Medulla oblongata (tissue), 1 donor: Measurements from ENCODE around the gene PRELID2.
A peak's percentile ranks its signal among the peaks of the same experiment; 100 is the strongest.
"Not testable (repeated sequence)": the region's sequence is repeated elsewhere in the genome, so short reads cannot be mapped to it uniquely, and the experiment has no call there.

Source experiments
- DNase-seq: peaks from one replicate; pipeline ENCODE4 v3.0.0-alpha.2; 2015; ENCODE audit errors: extremely low spot score

PRELID2 gene

GRCh38 chr5:145840458-145841132 lies 5.5 kb upstream of the PRELID2 start:
- no peak for DNase-seq

DNA sequence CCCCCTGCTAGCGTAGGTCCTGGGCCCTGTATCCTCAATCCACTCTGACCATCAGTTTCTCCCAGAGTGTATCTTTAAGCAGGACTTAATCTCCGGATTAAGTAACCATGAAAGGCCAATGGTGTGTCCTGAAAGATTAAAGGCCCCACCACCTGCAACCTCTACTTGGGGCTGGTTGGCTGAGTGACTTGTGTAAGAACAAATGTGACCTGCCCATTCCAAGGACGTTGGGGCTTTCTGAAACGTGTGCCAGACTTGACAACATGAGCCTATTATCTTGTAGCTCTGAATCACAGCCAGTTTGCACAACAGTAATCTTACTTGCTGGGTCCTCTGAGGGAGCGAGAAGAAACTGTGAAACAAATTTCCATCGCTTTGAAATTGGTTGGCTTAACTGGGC lies 3.1 kb upstream of the PRELID2 start:
- no peak for DNase-seq

GRCh38 chr5:145836241-145836640 lies 1.1 kb upstream of the PRELID2 start:
- DNase-seq = not testable (repeated sequence)

GRCh38 chr5:145835848-145836239 lies 702 bp upstream of the PRELID2 start:
- DNase-seq = no peak

DNA sequence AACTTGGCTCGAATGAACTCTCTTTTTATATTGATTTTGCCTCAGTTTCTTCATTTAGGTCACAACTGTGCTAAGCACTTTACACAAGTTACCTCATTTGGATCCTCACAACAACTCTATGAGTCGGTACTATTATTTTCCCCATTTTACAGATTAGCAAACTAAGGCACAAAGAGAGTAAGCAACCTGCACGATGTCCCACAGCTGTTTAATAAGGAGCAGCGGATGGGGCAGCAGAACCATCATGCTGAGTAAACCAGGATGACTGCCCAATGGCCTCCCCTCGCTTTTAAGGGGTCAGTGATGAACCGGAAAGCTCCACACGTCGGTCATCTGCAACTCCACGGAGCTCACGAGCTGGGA lies 607 bp downstream of the PRELID2 start:
- DNase-seq = peak; percentile 21

GRCh38 chr5:145833631-145834200 lies 1.4 kb downstream of the PRELID2 start:
- no peak for DNase-seq

DNA sequence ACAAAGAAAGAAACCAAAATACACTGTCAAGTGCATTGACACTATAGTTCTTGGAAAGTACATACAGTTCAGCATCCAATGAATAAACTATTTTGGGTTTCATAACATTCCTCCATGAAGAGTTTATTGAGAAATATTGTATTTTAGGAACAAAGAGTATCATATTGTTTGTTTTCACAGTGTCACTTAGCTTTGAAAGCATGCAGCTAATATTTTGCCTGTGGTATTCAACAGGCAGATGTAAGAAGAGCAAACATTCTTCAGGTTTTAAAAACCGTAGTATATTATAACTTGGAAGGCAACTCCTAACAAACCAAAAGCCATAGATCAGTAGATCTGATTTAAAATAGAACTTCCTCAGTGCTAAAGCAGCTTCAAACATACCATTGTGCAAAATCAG lies 4.5 kb downstream of the PRELID2 start:
- DNase-seq = no peak

GRCh38 chr5:145829708-145830361 lies 5.3 kb downstream of the PRELID2 start:
- no peak for DNase-seq

DNA sequence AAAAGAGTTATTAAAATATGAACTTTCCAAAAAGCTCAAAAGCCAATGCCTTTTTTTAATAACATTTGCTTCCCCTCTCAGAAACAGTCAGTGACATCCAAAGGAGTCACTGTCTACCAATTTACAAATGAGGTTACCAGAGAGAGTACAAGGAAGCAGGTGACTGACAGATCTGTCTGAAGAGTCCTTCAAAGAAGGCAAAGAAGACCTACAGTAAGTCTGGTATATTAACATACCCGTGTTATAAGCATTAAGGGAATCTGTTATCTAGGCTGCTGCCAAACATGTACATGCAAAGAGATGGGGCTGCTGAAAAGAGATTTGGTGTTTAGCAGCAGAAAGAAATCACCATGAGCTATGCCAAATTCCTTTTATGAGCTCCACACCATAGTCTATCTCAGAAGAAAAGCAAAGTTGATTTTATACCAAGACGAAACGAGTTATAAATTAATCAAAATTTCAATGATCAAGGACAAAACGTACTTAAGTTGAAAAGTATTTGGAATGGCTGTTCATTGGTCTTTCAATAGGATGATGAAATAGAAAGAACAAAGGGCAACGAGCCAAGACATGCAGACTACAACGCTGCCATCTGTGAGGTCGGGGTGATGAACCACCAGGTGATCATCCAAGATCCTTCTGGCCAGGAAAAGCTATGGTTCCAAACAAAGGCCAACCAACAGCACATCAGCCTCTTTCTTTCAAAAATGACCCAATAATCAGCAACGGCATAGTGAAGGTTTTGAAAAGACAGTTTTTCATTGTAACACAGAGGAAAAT lies 8.1 kb downstream of the PRELID2 start:
- no peak for DNase-seq

- DNase-seq = peak; percentile 49
Measured at GRCh38 chr5:145825751-145826180, 9.4 kb downstream of the PRELID2 start.

DNA sequence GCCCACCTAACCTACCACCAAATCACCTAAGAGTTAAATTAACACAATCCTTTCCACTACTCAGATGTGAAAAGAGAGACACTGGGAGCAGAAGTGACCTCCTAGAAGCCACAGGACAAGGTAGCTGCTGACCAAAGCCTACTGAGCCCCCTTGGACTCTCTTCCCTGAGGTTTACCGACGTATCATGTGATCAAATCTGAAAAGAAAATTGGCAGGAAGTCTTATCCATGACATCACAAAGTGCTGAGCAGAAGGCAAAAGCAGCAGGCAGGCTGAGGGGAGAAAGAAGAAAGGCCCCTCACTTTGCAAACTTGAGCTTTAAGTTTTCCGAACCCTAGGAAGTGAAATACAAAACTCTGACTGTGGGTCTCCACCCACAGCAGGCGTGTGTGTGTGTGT lies 11.1 kb downstream of the PRELID2 start:
- DNase-seq = no peak

GRCh38 chr5:145818604-145819003 lies 16.5 kb downstream of the PRELID2 start:
- no peak for DNase-seq

GRCh38 chr5:145812877-145813276 lies 22.3 kb downstream of the PRELID2 start:
- DNase-seq = no peak

- DNase-seq = peak; percentile 73
Measured at GRCh38 chr5:145811834-145812625, 23.1 kb downstream of the PRELID2 start.

DNA sequence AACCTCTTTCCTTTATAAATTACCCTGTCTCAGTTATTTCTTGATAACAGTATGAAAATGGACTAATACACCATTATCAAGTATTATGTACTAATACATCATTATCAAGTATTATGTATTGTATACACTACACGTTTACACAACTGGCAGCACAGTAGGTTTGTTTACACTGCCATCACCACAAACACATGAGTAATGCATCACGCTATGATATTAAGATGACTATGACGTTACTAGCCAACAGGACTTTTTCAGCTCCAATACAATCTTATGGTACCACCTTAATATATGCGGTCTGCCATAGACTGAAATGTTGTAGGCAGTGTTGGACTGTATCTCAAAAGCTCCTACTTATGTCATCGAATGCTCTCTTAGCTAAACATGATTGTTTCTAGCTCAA lies 28.2 kb downstream of the PRELID2 start:
- DNase-seq = no peak

DNA sequence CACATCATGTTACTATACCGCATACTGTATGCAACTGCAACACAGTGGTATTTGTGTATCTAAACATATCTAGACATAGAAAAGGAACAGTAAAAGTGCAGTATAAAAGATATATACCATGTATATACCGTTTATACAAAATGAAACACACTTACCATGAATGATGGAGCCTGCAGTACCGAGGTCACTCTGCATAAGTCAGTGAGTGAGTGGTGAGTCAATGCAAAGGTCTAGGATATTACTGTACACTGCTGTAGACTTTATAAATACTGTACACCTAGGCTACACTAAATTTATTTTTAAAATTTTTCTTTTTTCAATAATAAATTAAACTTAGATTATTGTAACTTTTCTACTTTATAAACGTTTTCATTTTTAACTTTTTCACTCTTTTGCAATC lies 29.3 kb downstream of the PRELID2 start:
- DNase-seq = no peak

GRCh38 chr5:145804701-145805100 lies 30.4 kb downstream of the PRELID2 start:
- no peak for DNase-seq

DNA sequence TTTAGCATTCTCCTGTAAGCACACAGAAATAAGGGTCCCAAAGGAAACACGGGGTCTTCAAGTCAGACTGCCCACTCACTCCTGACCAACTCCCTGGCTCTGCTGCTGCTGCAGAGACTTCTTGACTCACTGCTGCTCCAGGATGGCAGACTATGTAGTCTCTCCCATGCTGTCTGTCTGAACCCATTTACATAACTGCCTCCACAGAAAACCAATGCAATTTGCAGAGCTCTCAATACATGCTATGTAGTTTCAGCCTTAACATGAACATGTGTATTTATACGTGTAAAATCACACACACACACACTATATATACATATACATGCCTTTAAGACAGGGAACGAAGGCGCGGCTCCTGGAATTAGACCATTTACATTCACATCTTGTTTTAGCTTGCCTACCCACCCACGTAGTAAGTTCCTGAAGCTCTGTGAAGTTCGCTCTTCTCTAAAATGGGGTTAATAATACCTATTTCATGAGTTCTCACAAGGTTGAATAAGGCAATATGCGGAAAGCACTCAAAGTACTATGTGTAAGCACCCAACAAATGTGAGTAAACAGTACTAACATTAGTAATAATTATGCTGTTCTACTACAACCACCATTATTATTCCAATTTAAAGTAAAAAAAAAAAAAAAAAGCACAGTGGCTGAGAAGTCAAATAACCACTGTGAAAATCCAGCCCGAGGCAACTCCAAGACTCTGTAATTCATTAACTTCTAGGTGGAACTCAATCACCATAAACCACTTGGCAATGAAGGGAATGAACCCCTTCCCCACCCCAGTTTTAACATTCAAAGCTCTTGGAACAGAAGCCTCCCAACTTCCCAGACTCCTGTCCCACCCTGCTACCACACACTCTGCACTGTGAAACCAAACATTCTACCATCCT lies 31.8 kb downstream of the PRELID2 start:
- no peak for DNase-seq

DNA sequence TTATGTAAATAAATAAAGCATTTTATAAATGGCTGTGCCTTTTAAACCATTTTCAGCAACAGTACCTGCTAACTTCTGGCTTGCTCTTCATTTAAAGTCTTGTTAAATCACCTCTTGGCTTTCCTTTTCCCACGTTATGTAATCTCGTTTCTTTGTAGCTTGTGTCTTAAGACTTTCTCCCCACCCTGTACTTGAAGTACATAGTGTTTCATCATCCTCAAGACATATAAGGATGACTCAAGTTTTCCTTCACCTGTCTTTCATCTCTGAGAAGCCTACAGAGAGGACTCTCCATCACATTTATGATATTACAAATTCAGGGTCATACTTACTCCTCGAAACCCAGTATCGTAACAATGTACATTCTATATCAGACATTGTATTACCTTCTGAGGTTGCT lies 33.9 kb downstream of the PRELID2 start:
- DNase-seq = no peak

GRCh38 chr5:145800181-145800580 lies 35.0 kb downstream of the PRELID2 start:
- no peak for DNase-seq

GRCh38 chr5:145798503-145798902 lies 36.6 kb downstream of the PRELID2 start:
- not testable (repeated sequence) for DNase-seq
